Measurements from ENCODE around the gene LRP11.
"Not testable (repeated sequence)": the region's sequence is repeated elsewhere in the genome, so short reads cannot be mapped to it uniquely, and the experiment has no call there.

Gene LRP11

DNA sequence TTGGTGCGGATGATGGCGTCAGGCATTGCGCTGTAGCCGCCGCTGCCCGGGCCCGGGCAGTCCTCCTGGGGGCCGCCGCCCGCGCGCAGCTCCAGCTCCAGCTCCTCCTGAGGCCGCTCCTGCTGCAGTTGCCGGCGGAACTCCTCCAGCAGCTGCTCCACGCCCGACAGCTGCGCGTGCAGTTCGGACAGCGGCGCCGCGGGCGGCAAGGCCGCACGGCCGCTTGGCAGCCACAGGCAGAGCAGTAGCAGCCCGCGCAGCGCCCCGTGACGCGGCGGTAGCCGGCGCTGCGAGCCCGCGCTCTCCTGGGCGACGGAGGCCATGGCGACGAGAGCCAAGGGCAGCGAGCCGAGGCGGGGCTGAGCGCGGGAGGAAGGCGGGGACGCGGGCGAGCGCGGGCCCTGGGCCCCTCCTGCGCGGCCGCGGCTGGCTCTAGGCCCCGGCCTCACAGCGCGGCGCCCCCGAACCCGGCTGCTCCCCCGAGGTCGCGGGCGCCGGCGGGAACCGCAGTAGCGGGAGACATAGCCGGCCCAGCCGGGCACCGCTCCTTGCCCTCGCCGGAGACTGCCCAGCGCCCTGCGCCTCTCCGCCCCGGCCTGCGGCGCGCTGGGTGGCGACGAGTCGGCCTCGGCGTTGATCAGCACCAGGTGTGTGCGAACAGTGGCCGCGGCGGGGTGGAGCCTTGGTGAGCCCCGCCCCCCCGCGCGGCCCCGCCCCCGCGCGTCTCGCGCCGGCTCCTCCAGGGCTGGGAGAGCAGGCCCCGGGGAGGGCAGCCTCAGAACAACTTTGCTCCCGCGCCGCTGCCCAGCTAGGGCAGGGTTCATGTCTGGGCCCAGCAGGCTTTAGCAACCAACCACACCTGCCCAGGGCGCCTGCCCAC, at the start of gene LRP11:
TSS of gene LRP11 (minus strand) at position 662 of the 880 bp plus-strand sequence. CDS start at position 323, 339 bp downstream.
- DNase-seq (ENCODE audit: low spot score) = peak; percentile 94

DNA sequence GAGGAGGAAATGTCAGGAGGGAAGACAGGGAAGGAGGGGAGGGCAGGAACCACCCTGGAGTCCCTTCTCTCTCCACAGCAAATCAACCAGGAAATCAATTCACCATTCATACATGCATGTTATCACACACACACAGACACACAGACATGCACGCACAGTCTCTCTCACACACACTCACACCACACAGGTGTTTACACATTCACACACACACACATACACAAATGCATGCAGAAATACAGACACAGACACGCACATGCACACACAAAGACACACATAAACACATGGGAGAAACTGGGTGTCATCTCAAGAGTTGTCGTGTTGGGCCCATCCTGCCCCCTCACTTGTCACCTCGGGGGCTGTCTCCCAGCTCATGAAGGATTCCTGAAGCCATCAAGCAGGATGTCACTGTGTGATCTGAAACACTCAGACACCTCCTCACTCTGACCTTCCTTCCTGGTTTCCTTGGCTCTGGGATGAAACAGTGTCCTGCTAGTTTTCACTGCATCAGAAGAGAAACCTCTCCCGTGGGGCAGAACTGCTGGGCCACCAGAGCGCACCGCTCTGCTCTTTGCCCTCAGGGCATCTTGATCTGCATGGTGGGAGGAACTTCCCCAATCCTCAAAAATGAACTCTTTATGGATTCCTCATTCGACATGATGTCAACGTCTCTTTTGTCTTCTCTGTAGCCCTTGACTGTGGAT, 49.5 kb upstream of the LRP11 start:
- DNase-seq (ENCODE audit: low spot score) = no peak

DNA sequence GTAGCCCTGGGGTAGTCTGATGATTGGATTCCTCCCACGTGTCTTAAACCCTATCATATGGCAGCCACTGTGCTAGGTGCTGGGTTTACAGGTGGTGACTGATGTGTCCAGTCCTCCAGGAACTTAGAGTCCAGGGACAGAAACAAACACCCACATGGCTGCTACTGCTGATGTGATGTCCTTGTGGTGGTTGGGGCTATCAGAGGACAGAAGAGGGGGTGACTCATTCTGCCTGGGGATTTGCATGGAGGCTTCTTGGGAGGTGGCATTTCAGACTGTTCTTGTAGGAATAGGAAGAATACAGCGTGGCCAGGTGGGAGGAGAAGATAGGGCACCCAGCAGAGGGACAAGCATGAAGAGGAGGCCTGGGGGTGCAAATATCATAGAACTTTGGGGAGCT, 48.9 kb upstream of the LRP11 start:
- DNase-seq (ENCODE audit: low spot score) = no peak

GRCh38 chr6:149912680-149913079, 48.5 kb upstream of the LRP11 start:
- not testable (repeated sequence) for DNase-seq (ENCODE audit: low spot score)

GRCh38 chr6:149910721-149911151, 46.6 kb upstream of the LRP11 start:
- DNase-seq (ENCODE audit: low spot score) = no peak

DNA sequence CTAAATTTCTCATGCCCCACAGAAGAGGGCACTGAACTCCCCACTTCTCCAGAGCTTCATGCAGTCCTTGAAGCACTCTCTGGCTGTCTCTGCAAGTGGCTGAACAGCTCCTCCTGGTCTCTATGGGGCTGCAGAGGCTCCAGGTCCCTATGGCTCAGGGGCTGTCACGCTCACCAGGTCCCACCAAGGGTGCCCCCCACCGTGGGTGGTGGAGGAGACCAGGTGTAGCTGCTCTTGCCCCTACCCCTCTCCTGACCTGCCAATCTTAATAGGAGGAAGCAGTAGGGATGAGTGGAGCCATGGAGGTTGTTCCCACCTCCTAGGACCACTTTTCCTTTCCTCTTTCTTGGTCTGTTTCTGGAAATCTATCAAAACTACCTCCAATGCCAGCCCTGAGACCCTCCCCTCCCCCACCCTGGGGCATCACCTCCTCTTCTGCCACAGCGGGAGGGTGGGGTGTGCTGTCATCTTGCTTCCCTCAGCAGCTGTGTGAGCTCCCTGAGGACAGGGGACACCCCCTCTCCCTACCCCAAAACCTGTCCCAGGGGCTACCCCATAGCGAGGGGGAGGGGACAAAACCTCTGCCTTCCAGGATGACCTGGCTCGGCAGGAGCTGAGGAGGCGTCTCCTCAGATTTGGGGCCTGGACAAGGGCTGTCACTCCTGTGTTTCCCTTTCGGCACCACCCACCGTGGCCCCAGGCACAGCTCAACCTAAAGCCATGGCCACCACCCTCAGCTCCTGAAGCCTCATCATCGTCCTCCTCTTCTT, 45.7 kb upstream of the LRP11 start:
- DNase-seq (ENCODE audit: low spot score) = no peak

DNA sequence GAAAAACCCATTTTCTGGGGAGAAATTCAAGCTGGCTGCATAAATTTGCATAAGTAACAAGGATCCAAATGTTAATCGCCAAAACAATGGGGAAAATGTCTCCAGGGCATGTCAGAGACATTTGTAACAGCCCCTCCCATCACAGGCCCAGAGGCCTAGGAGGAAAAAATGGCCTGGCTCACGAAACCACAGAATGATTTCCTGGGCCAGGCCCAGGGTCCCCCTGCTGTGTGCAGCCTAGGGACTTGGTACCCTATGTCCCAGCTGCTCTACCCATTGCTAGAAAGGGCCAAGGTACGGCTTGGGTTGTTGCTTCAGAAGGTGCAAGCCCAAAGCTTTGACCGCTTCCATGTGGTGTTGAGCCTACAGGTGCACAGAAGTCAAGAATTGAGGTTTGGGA, 44.3 kb upstream of the LRP11 start:
- not testable (repeated sequence) for DNase-seq (ENCODE audit: low spot score)

- DNase-seq (ENCODE audit: low spot score) = no peak
These were observed 43.2 kb upstream of the LRP11 start for GRCh38 chr6:149907317-149907716.

DNA sequence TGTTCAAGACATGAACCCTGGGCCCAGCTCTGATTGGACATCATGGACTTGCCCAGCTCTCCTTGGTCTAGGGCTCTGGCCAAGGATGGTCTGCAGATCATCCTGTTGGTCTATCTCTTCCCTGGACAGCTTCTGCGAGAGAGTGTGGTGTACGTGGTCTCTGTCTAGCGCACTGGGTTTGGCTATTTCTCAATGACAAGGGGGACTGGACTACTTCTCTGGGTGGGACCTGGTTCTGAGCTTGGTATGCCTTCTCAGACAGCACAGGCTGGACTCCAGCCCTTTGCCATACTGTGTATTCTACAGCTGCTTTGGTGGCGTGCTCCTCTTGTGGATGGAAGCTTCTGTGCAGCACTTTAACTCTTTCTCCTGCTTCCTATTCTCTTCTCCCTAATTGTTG, 42.2 kb upstream of the LRP11 start:
- DNase-seq (ENCODE audit: low spot score) = no peak

DNA sequence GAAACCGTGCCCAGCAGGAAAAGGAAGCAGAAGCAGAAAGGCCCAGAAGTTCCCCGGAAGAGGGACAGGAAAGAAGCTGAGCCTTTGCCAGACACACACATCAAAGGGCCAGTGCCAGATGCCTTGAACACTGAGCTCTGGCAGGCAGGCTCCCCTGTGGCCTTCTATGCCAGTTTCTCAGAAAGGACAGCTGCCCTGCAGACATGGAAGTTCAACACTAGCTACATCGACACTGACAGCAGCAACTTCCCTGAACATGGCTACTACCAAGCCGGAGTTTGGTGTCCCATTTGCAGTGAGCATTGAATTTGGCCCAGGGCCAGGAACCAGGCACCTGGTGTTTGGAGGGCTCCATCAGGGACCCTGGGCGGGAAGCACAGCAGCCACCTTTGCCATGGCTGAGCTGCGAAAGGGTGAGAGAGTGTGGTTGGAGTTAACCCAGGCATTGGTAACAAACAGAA, 41.8 kb upstream of the LRP11 start:
- DNase-seq (ENCODE audit: low spot score) = no peak

GRCh38 chr6:149905371-149905910, 41.3 kb upstream of the LRP11 start:
- DNase-seq (ENCODE audit: low spot score) = no peak

DNA sequence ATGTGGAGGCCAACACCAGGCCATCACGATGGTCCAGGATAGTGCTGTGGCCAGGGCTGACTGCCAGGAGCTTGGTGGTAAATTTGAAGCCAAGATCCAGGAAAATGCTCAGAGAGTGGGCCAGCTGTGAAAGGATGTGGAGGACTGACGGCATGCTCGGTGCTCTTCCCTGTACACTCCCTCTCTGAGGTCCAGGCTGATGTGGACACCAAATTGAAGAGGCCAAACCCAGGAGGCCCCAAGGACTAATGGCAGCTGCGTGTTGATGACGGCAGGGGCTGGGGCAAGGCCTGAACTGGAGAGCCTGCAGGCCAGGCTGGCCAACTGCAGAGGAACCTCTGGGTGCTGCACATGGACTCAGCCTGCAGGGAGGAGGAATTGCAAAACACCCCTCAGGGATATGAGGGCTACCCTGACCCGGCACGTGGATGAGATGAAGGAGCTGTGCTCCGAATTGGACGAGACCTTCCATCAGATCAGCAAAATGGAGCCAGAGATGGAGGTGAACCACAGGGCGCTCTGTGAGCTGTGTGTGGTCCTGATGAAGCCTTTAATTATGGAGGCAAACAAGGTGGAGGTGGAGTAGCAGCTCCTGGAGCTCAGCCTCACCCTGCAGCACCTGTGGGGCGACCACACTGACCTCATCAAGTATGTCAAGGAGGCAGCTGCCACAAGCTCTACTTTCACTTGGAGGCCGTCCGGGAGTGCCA, 40.7 kb upstream of the LRP11 start:
- no peak for DNase-seq (ENCODE audit: low spot score)

- no peak for DNase-seq (ENCODE audit: low spot score)
These were observed 39.9 kb upstream of the LRP11 start for GRCh38 chr6:149903938-149904611.

- DNase-seq (ENCODE audit: low spot score) = no peak
These were observed 37.4 kb upstream of the LRP11 start for GRCh38 chr6:149901444-149902140.

GRCh38 chr6:149900620-149901443, 36.7 kb upstream of the LRP11 start:
- DNase-seq (ENCODE audit: low spot score) = no peak

GRCh38 chr6:149899926-149900619, 35.9 kb upstream of the LRP11 start:
- no peak for DNase-seq (ENCODE audit: low spot score)

DNA sequence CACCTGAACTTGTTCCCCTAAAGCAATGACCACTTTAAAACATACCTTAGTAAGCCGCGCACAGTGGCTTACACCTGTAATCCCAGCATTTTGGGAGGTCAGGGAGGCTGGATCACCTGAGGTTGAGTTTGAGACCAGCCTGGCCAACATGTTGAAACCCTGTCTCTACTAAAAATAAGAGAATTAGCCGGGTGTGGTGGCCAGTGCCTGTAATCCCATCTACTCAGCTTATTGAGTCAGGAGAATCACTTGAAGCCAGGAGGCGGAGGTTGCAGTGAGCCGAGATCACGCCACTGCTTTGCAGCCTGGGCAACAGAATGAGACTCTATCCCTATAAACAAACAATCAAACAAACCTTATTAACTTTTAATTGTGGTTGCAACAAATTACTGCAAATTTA, 35.3 kb upstream of the LRP11 start:
- no peak for DNase-seq (ENCODE audit: low spot score)

GRCh38 chr6:149898966-149899365, 34.8 kb upstream of the LRP11 start:
- no peak for DNase-seq (ENCODE audit: low spot score)
